Ovary (tissue), 3 donors: ENCODE data around the gene UBE2D1.

Source experiments
- EP300 ChIP-seq: sonication (generic); formaldehyde crosslinking; IDR thresholded peaks from one replicate; pipeline ENCODE4 v1.6.1; 2017; ENCODE audit warnings: antibody characterized with exemption
- TF ChIP-seq, protein P1 (sequence below), 3 donors: fragments of 450-650 bp in 2 of 3; fragments of 200-600 bp in 1 of 3; IDR thresholded peaks; one replicate each; pipeline versions ENCODE4 v1.5.1 to v1.8.0; 2016 to 2022; ENCODE audit warnings: antibody characterized with exemption in 3 of 3, mild to moderate bottlenecking in 1 of 3
- donor health status: DM: no; HTN: no; CAD: no.

DNA sequence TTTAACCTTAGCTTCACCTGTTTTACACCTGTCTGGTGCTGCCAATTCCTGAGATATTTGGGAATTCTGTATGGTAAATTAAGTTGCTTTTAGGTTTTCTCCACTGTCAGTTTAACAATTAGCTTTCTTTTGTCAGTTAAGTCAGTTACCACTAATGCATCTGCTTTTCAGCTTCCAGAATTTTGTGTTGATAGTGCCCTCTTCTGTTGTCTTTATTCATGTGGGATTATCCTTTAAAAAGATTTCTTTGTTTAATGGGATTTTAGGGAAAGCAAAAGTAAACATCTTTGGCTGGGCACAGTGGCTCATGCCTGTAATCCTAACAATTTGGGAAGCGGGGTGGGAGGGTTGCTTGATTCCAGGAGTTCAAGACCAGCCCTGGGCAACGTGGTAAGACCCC lies 58.5 kb downstream of the UBE2D1 start:
- TF ChIP-seq EP300, result no peak
- TF ChIP-seq, protein P1, sequence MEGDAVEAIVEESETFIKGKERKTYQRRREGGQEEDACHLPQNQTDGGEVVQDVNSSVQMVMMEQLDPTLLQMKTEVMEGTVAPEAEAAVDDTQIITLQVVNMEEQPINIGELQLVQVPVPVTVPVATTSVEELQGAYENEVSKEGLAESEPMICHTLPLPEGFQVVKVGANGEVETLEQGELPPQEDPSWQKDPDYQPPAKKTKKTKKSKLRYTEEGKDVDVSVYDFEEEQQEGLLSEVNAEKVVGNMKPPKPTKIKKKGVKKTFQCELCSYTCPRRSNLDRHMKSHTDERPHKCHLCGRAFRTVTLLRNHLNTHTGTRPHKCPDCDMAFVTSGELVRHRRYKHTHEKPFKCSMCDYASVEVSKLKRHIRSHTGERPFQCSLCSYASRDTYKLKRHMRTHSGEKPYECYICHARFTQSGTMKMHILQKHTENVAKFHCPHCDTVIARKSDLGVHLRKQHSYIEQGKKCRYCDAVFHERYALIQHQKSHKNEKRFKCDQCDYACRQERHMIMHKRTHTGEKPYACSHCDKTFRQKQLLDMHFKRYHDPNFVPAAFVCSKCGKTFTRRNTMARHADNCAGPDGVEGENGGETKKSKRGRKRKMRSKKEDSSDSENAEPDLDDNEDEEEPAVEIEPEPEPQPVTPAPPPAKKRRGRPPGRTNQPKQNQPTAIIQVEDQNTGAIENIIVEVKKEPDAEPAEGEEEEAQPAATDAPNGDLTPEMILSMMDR (IDR thresholded peaks at IDR 0.05), result no peak
